GM19452 (cell line): ENCODE measurements around the gene OR13D1.
"Not testable (repeated sequence)": the region's sequence is repeated elsewhere in the genome, so short reads cannot be mapped to it uniquely, and the experiment has no call there.

Experiments used
- ATAC-seq: cut with Tn5 transposase; IDR thresholded peaks from one replicate; pipeline ENCODE4 v1.9.1; 2021; ENCODE audit not compliant: unreplicated experiment

Gene OR13D1, protein sequence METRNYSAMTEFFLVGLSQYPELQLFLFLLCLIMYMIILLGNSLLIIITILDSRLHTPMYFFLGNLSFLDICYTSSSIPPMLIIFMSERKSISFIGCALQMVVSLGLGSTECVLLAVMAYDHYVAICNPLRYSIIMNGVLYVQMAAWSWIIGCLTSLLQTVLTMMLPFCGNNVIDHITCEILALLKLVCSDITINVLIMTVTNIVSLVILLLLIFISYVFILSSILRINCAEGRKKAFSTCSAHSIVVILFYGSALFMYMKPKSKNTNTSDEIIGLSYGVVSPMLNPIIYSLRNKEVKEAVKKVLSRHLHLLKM

DNA sequence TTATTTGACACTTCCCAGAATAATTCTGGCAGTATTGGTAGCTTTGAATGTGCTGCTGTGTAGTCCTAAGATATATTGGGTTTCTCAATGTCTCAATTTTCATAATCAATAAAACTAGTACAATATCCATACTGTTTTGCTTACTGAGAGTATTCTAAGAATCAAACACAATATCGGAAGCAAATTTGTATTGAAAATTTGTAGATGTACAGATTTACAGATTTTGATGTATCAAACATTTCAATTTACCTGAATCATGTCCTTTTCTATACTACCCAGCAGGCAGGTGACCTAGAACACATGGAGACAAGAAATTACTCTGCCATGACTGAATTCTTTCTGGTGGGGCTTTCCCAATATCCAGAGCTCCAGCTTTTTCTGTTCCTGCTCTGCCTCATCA lies at the start of gene OR13D1:
Gene OR13D1 (plus strand): TSS at position 301 of the 400 bp plus-strand sequence. CDS start 0 bp downstream, at position 301.
- no peak for ATAC-seq

DNA sequence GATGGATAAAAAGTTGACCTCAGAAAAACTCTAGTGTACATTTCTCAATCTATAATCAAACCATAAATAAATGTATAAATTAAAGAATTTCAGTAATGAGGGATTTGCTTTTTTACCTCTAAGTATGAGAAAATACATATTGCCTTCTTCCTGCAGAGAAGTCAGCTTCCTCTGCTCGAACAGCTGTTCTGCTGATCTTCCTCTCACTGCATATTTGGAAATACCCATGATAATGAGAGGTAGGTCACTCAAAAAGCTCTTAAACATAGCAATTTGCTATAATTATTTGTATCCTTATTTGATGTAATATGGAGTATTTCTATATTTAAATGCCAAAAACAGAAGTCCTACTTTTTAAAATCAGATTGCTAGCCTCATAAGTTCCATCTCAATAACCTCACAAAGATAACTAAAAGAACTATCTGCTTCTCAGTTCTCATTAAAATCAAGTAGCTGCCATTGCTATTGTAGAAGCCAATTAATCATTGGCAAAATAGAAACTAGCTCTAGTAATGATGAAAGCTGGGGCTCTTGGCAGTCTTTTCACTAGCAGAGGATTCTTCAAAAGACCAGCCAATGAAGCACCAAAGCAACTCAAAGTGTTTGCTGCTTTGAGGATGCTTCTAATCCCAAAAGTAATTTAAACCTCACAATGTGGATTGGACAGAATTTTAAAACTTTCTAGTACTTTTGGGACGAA lies 35.7 kb upstream of the OR13D1 start:
- ATAC-seq: peak; percentile 50

DNA sequence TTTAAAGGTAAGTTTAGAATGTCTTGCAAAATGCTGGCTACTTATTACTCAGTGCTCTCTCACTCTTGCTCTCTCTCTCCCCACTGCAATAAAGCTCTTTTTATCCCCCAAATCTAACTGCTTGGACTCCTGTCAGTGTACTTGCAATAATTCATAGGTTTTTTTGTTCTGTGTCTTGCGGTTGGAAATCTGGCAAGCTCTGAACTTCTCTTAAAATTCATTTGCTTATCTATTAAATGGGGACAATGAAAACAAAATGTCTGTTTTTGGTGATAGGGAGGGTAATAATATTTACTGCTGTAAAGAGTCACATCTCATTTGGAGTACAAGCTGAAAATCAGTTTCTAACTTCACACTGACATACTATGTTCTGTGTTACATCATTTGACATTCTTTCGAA lies 18.7 kb upstream of the OR13D1 start:
- no peak for ATAC-seq

DNA sequence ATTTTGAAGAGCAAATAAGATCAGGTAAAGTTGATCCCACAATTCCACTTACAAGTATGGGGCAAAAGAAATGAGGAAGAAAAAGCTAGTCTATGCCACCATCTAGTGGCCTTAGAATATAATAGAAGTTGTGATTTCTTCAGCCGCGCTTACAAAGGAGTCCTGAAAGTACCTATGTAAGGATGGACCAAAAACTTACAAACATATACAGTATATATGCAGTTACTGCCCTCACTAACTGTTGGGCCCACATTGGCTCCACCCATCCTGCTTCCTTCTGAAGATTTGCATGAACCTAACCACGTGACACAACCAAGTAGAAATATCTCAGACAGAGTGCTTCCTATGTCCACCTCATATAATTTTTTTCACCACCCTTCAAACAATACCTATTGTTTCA lies 11.7 kb upstream of the OR13D1 start:
- peak; percentile 63 for ATAC-seq

DNA sequence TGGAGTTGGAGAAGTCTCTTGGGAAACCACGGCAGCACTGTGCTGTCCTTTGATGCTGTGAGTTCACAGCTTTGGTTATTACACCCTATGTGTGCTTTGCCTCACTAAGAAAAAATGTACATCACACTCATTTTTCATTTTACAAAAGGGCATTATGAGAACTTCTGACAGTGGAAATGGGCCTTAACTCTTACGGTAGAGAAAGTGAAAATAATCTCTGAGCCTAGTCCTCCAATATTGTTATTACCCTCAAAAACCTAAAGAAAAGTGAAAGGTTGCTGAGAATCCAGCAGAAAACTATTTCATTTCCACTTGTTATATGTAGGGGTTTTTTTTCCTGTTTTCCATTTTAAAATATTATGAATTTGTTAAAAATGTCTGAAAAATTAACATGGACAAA lies 8.2 kb upstream of the OR13D1 start:
- ATAC-seq: peak; percentile 46

DNA sequence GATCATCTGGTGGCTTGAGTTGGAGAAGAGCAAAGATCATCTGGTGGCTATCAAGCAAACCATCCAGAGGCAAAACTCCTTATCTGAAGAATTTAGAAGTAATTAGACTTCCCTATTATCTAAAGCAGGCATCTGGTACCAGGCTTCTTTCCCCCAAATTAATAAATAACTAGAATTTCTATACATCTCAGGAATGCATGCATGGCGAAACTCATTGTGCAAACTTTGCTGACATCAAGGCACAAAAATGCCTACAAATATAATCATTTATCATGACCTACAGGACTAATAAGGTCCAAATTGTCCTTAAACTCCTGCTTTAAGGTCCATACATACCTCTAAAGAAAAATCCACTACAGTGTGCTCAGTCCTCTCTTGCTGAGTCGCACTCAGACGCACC lies 6.0 kb downstream of the OR13D1 start:
- ATAC-seq: no peak

DNA sequence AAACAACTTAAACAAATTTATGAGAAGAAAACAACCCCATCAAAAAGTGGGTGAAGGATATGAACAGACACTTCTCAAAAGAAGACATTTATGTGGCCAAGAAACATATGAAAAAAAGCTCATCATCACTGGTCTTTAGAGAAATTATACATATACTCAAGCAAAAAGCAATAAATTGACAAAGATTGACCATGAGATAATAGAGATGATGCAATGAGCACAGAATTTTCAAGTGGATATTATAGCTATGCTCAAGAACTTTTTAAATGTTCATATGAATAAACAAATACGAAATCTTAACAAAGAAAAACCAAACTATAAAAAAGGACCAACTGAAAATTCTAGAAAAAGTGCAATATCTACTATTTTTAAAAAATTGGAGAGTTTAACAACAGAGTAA lies 14.4 kb downstream of the OR13D1 start:
- ATAC-seq: not testable (repeated sequence)

DNA sequence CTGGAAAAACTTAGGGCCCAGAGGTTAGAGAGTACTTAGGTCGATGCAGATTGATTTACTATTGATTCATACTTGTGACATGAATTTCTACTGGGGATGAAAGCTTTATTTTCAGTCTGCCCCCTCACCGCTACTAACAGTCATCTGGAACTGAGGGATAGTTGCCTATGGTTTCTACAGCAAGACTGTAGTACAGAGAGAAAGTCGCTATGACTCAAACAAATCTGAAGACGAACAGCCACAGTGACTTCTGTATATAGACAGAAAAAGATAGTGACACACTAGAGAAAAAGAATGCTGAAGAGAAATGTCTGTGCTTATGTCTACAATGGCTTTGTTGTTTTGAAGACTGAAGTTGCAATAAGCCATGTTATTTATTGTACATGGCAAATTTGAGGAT lies 17.3 kb downstream of the OR13D1 start:
- no peak for ATAC-seq

DNA sequence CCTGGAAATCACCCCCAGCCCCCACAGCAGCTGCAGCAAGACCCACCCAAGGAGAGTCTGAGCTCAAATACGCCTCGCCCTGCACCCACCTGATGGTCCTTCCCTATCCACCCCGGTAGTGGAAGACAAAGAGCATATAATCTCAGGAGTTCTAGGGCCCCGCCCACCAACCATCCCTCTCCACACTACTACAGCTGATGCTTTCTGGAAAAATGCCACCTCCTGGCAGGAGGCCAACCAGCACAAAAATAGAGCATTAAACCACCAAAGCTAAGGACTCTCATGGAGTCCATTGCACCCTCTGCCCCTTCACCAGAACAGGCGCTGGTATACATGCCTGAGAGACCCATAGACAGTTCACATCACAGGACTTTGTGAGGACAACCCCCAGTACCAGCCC lies 30.7 kb downstream of the OR13D1 start:
- ATAC-seq: no peak

DNA sequence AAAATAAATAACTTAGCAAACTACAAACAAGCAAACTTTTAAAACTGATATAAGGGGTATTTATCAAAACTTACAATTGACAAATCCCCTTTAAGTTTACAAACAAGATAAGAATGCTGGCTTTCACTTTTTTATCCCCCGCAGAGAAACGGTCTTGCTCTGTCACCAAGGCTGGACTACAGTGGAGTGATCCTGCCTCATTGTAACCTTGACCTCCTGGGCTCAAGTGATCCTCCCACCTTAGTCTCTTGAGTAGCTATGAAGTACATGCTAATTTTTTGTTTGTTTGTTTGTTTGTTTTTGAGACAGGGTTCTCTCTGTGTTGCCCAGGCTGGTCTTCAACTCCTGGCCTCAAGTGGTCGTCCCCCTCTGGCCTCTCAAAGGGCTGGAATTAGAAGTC lies 44.1 kb downstream of the OR13D1 start:
- ATAC-seq: no peak

DNA sequence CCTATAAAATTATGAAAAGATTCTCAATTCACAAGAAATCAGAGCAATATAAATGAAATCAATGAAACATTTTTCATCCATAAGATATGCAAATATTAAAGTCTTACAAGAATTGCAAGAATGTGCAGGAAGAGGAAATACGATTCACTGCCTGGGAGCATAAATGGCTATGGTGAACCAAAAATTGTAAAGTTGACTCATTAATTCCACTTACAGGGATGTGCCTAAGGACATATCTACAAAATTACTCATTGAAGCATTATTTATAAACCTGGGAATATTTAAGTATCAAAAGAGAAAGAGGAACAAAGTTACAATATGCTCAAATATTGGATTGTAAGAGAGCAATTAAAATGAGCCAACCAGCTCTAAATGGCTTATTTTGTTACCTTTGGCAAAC lies 46.3 kb downstream of the OR13D1 start:
- no peak for ATAC-seq

DNA sequence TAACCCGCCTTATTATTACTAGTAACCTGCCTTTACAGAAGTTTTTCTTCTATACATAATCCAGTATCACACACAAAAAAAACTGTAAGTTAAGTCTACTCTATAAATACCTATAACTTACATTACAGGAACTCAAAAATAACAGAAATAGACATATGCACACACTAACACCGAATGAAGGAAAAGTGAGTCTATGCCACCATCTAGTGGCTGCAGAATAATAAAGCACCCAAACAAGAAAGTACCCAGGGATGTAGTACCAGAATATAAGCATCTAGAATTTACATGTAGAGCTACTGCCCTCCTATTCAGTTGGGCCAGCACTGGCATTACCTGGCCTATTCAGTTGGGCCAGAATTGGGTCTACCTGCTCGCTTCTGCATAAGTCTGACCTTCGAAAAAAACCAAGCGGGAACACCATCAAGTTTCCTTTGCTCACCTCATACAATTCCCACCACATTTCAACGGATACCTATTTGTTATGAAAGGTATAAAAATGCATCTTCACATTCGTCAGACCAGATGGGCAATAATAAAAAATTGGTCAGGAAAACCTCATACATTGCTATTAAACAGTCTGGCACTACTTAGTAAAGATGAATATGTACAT lies 49.2 kb downstream of the OR13D1 start:
- ATAC-seq: peak; percentile 40
